22Rv1 (cell line): ENCODE measurements around the gene GOLGA6L7.
"Not testable (repeated sequence)": the region's sequence is repeated elsewhere in the genome, so short reads cannot be mapped to it uniquely, and the experiment has no call there.

Source experiments
- H3K27ac ChIP-seq: fragments of 450-650 bp; 2 replicates; pipeline ENCODE4 v1.5.1; 2017
- CTCF ChIP-seq: fragments of 450-650 bp; IDR thresholded peaks from 2 replicates; pipeline ENCODE4 v1.5.1; 2017; ENCODE audit warnings: mild to moderate bottlenecking
- ZFX ChIP-seq: fragments of 450-650 bp; IDR thresholded peaks from 2 replicates; pipeline ENCODE4 v1.6.1; 2017; ENCODE audit warnings: antibody characterized with exemption, borderline replicate concordance

GOLGA6L7 gene

GRCh38 chr15:28848521-28848920 lies at the start of gene GOLGA6L7:
TSS of gene GOLGA6L7 (minus strand) at chr15:28848644. CDS start at chr15:28848549, 95 bp downstream.
- H3K27ac ChIP-seq, result not testable (repeated sequence)

DNA sequence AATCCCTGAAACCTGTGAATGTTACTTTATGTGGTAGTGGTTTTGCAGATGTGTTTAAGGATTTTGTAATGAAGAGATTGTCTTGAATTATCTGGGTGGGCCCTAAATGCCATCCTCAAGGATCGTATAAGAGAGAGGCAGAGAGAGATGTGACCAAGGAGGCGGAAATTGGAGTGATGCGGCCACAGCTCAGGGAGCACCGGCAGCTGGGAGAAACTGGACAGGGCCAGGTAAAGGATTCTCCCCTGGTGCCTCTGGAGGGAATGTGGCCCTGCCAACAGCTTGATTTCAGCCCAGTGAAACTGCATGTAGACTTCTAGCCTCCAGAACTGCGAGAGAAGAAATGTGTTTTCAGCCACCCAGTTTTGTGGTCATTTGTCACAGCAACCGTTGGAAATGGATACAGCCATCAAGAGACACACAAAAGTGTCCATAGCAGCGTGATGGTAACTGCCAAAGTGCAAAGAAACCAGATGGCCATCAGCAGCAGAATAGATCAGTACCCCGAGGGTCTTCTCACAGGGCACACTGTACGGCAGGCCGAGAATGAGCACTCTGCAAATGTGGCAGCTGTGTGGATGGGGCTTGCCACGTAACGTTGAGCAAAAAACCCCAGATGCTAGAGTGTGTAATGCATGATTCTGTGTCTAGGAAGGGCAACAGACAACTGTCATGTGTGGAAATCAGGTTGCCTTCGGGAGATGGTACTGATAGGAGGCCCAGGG lies 49.6 kb upstream of the GOLGA6L7 start:
- TF ChIP-seq ZFX (no peak), CTCF (no peak)

DNA sequence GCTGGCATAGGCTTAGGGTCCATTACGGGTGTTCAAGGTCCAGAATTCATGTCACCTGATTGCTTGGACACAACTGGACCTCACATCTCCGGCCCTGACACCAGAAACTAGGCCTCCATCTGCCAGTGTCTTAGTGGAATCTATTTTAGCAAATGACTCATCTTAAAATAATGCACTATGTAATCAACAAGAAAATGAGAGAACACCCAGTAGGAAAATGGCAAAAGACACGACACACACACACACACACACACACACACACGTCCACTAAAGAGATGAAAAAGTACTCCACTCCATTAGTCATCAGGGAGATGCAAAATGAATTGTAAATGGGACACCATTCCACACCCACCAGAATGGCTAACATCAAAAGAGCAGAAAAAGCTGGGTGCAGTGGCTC lies 48.5 kb upstream of the GOLGA6L7 start:
- no peak overlapping the region for H3K27ac ChIP-seq
- no peak for TF ChIP-seq ZFX
- TF ChIP-seq CTCF, result no peak

More for the DNA sequence above, 49.6 kb upstream of the GOLGA6L7 start:
- H3K27ac ChIP-seq, result no peak overlapping the region

DNA sequence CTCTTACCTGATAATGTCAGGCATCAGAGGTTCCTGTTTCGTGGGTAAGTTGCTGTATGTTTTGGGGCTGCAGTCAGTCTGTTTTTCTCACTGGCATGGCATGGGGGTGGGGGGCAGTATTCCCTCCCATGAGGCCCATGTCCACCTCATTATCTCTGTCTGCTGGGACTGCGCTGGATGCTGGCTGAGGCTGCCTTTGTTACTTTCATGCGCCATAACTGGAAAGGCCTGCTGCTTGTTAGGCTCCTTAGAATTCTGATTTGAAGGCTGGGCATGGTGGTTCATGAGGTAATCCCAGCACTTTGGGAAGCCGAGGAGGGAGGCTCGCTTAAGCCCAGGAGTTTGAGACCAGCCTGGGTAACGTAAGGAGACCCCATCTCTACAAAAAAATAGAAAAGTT lies 47.1 kb upstream of the GOLGA6L7 start:
- H3K27ac ChIP-seq, result no peak overlapping the region
- no peak for TF ChIP-seq CTCF

DNA sequence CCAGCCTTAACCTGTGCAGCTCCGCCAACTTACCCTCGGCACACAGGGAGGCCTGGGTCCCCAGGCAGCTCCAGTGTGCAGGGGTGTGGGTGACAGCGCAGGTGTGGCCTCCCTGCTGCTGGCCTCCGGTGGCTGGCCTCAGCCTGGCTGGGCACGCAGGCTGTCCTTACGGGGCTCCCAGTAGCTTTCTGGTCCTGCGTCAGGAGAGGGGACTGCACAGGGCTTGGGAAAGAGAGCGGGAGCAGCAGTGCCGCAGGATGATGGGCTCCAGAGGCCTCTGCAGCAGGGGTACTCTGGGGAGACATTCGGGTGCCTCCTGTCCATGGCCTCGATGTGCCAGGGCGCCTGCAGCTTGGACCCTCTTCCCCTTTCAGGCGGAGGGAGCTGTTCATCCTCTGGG lies 46.7 kb upstream of the GOLGA6L7 start:
- H3K27ac ChIP-seq, result no peak overlapping the region
- no peak for TF ChIP-seq ZFX
- TF ChIP-seq CTCF, result no peak

- TF ChIP-seq CTCF (no peak), ZFX (no peak)
- no peak overlapping the region for H3K27ac ChIP-seq
Observed at GRCh38 chr15:28894631-28895030, 46.2 kb upstream of the GOLGA6L7 start.

GRCh38 chr15:28892789-28893610 lies 44.6 kb upstream of the GOLGA6L7 start:
- TF ChIP-seq ZFX (no peak), CTCF (no peak)
- no peak overlapping the region for H3K27ac ChIP-seq
